AG09319 (cell line): ENCODE data around the gene GAP43.

Source experiments
- DNase-seq: peaks from one replicate; pipeline ENCODE4 v3.0.0-alpha.2; 2010; ENCODE audit warnings: low read depth; ENCODE audit errors: extremely low read depth
- TF ChIP-seq, protein P1 (sequence below): IDR thresholded peaks from 2 replicates; pipeline ENCODE4 v1.5.1; 2011; ENCODE audit warnings: low read depth, mild to moderate bottlenecking, inconsistent platforms, low read length, moderate library complexity

GAP43 gene

DNA sequence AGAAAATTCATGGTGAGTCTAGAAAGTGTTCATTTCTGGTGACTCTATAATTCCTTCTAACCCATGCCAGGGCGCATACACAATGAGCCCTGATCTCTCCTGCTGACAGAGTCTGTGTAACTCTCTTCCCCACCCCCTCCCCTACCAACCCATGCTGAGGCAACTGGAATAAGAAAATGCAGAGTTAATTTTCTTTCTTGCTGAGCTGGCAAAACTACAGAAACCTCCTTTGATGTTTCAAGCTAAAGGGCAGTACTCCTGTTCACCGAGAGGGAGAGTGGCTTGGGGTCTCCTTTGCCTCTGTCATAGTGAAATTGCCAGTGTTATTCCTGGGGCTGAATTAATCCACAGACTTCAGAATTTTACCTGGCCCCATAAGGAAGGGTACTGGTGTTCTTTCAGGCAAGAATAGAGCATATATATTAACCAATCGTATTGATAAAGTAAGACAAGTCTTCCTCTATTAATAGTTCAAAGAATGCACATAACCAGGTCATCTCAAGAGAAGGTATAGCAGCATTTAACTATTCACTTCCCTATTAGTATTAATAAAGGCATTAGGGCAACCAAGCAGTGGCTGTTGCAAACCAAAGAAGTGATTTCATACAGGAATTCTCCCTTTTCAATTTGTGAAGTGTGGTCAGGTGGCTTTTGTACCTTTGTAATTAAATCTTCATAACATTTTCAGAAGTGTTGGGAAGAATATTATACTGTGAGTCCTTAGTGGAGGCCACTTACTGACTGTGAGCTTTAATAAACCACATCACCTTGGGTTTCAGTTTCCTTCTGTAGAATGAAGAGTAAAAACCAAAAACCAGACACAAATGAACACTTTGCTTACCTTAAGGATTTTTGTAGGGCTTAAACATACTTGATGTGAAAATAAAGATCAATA, 4.1 kb downstream of the GAP43 start:
- TF ChIP-seq, protein P1, sequence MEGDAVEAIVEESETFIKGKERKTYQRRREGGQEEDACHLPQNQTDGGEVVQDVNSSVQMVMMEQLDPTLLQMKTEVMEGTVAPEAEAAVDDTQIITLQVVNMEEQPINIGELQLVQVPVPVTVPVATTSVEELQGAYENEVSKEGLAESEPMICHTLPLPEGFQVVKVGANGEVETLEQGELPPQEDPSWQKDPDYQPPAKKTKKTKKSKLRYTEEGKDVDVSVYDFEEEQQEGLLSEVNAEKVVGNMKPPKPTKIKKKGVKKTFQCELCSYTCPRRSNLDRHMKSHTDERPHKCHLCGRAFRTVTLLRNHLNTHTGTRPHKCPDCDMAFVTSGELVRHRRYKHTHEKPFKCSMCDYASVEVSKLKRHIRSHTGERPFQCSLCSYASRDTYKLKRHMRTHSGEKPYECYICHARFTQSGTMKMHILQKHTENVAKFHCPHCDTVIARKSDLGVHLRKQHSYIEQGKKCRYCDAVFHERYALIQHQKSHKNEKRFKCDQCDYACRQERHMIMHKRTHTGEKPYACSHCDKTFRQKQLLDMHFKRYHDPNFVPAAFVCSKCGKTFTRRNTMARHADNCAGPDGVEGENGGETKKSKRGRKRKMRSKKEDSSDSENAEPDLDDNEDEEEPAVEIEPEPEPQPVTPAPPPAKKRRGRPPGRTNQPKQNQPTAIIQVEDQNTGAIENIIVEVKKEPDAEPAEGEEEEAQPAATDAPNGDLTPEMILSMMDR = no peak
- no peak for DNase-seq

DNA sequence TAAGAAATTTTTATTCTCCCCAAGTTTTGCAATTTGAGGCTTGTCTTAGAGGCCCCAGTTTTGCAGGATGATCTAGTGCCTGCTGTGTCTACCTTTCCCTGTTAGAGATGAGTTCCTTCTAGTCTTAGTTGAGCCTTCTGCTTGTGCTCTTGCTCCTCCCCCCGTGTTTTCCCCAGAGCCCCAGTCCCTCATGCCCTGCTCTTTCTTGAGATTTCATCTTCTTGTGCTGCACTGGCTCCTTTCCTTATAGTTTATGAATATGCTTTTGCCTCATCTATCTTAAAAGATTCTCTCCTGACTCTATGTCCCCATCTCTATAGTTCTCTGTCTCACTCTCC, 4.7 kb downstream of the GAP43 start:
- no peak for DNase-seq
- TF ChIP-seq, protein P1 = no peak

DNA sequence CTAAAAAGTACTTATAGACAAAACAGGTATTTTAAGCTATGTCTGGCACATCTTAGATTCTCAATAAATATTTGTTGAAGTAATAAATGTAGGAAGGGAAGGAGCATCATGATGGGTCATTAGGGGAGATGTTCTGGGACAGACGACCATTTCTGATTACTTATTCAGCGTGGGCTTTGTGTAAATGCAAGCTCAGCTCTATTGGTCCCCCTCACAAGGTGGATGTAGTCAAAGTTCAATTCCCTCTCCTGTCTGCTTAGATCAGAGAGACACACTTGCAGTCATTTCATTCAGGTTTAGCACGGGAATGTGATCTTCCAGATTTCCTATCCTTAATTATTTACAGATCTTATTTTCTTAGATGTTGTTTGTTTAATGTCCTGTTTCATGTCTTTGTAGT, 7.5 kb downstream of the GAP43 start:
- TF ChIP-seq, protein P1 = no peak
- DNase-seq = no peak

DNA sequence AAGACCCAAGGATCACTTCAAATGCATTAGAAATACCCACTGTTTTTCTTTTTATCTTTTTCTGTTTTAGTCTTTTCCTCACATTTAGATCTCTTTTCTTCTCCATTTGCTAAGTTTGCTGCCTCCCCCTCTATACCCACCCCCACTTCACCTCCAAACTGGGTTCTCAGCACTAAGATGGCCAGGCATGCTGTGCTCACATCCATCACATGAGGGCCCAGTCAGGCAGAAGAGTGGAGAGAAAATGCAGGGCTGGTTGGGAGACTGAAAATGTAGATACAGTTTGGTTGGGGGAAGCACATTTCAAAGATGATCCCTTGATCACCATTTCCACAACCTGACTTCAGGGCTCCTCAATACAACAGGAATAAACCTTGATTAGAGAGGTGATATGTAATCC, 8.7 kb downstream of the GAP43 start:
- DNase-seq = no peak
- TF ChIP-seq, protein P1 = no peak

DNA sequence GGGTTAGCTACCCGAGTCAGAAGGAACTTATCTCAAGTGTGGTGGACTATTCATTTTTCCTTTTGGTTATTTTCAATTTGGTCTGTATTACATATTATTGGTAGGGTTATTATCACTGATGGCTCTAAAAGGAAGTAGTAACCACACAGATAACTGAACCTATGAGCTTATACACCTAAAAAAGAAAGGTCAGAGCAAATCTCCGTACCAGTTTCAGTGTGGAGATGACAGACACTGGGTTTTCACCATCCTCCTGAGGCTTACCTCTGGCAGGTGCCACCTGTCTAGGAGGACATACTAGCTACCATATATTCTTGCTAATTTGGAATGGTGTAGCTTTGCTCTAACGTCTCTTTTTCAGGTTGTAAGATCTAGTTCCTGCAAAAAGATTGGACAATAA, 10.2 kb downstream of the GAP43 start:
- TF ChIP-seq, protein P1 = no peak
- DNase-seq = no peak

DNA sequence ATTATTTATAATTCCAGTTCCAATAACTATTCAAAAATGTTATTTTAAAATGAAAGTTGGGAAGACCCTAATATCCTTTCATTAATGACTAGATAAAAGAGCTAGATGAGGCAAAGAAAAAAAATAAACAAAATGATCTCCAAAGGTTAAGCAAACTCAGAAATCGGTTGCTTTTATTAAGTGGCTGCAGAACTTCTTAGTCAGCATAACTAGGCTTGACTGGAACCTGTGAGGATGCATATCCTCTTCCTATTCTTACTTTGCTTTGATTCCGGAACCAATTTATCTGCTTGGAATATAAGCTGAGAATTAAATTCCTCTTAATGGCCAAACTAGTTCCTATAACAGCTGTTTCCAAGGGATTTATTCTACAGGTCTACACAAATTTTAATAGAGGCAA, 10.7 kb downstream of the GAP43 start:
- TF ChIP-seq, protein P1 = no peak
- DNase-seq = no peak

DNA sequence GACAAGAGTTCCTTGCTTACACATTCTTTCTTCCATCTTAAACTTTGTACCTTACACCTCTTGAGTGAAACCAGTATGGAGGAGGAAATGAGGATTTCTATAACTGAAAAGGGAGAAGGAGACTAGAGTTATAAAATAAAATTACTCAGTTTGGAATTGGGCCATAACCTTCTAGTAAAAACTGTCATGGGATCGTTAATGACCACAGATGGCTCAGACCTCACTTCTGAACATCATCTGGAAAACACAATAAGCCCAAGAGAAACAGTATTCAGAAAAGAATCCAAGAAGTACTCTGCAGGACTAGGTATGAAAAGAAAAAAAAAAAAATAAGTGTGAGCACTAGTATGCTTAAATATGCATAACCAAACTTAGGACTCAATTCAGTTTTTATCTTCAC, 12.1 kb downstream of the GAP43 start:
- TF ChIP-seq, protein P1 = no peak

More for the DNA sequence above, 12.1 kb downstream of the GAP43 start:
- DNase-seq = no peak
